ENCODE data around the gene DPT. TPM values are rescaled to one million over a fixed set of nuclear protein-coding genes. Genes with fewer than 3 reads are reported as not detected.

Gene DPT
- total RNA-seq, 3 donors from 2014 or later (not counting 1 experiment from before 2014, with no cell fraction given) = not detected

DNA sequence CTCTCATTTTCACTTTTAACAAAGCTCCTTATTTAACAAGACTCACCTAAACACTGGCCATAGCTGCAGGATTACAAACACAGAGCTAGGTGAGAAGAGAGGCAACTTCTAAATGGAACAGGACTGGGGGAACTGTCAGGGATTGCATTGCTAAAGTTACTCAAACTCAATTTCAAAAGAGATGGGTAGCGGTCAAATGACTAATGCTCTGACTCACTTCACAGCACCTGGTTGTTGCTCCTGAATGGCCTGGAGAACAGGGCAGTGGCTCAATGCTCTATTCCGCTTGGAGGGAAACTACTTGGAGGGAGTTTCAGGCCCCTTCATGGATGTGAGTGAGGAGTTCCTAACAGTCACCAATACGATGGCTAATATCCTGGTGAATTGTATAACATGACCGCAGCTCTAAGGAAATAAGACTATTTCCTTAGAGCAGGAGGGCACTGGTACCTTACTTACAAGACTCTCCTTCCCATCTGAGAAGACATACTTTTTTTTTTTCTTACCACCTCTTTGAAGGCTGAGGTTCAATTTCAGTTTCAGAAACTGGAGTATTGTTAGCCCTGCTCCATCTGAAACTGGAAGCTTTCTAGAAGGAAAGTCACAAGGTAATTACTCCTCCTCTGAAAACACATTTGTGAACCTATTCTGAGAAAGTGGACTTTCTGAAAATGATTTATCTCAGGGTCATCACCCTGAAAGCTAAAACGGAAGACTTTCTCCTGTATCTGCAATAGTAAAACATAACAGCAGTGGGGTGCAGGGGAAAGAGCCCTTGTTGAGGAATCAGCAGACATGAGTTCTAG, 9.5 kb downstream of the DPT start:
- no peak overlapping the region for H3K4me3 ChIP-seq (ENCODE audit: low read length)
- no peaks in the 10 kb centered on the region for H3K4me1 Mint-ChIP-seq
- H3K36me3 Mint-ChIP-seq = no peaks in the 10 kb centered on the region
- H3K9me3 ChIP-seq (ENCODE audit: control insufficient read depth, insufficient read depth, low read length) = no peaks in the 10 kb centered on the region
- no peak overlapping the region for H3K4me3 Mint-ChIP-seq
- TF ChIP-seq, protein P1, sequence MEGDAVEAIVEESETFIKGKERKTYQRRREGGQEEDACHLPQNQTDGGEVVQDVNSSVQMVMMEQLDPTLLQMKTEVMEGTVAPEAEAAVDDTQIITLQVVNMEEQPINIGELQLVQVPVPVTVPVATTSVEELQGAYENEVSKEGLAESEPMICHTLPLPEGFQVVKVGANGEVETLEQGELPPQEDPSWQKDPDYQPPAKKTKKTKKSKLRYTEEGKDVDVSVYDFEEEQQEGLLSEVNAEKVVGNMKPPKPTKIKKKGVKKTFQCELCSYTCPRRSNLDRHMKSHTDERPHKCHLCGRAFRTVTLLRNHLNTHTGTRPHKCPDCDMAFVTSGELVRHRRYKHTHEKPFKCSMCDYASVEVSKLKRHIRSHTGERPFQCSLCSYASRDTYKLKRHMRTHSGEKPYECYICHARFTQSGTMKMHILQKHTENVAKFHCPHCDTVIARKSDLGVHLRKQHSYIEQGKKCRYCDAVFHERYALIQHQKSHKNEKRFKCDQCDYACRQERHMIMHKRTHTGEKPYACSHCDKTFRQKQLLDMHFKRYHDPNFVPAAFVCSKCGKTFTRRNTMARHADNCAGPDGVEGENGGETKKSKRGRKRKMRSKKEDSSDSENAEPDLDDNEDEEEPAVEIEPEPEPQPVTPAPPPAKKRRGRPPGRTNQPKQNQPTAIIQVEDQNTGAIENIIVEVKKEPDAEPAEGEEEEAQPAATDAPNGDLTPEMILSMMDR (IDR thresholded peaks at IDR 0.05) = no peak
- no peaks in the 10 kb centered on the region for H3K4me1 ChIP-seq (ENCODE audit: control insufficient read depth, insufficient read depth, low read length)
- no peaks in the 10 kb centered on the region for H3K27me3 ChIP-seq (ENCODE audit: control insufficient read depth, insufficient read depth, low read length)
- peaks cover 6 to 9% of the 10 kb centered on the region in 2 donors for H3K27me3 Mint-ChIP-seq (ENCODE audit: low read depth in 2 of 2)
- no peak for DNase-seq
- no peak overlapping the region for H3K27ac ChIP-seq (ENCODE audit: low read length)
- ATAC-seq = no peak
- H3K36me3 ChIP-seq (ENCODE audit: control insufficient read depth, insufficient read depth, low read length) = no peaks in the 10 kb centered on the region
- H3K9me3 Mint-ChIP-seq = no peaks in the 10 kb centered on the region
- intact Hi-C loops (cut with micrococcal nuclease) = no loop called here
- no peak overlapping the region for H3K27ac Mint-ChIP-seq
- WGBS (ENCODE audit: insufficient coverage) = 95% methylated on average over 5 of the region's 5 CpGs

DNA sequence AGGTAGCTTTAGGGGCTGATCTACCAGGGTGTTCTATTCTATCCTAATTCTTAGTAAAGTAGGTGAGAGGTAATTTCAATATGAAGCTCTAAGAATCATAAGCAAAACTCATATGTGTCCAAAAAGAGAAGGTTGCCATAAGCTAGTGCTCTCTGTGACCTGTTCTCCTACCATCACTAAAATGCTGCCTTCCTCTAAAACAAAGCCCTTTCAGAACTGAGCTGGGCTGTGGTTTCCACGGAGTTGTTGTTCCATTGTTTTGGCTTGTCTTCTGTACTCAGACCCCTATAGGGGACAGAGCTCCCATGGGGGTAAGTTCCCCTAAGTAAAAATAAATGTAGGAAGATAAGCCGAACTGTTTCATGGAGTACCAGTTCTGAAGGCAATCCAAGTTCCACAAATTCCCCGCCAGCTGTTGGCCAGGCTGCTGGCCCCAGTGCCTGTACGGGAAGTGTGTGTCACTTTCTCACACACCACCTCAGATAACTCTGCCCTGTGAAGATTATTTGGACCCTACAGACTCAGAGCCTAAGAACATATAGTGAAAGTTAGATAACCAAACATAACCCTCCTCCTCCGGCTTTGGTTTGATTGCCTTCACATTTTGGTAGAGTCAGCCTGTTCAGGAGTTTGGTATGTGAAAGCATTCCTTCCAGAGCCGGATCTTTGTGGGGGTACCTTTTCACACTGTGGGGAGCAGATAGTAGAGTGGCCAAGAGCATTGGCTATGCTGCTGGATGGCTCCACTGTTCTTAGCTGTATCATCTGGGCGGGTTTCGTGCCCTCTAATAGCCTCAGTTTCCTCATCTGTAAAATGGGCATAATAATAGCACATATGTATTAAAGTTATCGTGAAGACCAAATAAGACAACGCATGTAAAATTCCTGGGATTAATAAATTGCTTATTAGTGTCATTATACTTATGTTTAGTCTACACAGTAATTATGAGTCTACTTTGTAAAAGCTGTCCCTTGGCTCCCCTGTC, 10.8 kb downstream of the DPT start:
- H3K27me3 ChIP-seq (ENCODE audit: control insufficient read depth, insufficient read depth, low read length) = no peaks in the 10 kb centered on the region
- no peaks in the 10 kb centered on the region for H3K4me1 Mint-ChIP-seq
- 90% methylated on average over 8 of the region's 10 CpGs for WGBS (ENCODE audit: insufficient coverage)

DNA sequence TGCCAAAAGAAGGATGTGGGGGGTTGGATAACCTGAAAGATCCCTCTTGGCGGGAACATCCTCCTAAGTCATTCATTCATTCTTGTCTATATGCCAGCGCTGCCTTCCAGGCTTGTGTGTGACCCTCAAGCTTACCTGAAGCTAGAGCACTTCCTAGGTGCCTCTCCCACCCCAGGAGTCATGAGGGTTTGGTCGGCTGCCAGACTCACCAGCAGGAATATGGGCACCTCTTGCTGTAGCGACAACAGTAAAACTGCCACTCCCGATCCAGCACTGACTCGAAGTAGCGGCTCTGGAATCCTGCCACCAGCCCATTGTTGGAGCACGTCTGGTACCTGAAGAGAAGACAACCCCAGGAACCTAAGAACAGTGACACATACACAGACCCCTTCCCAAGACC, 15.0 kb downstream of the DPT start:
- Histone ChIP-seq H3K27ac (ENCODE audit: low read length) (no peak overlapping the region), H3K36me3 (ENCODE audit: control insufficient read depth, insufficient read depth, low read length) (no peaks in the 10 kb centered on the region), H3K27me3 (ENCODE audit: control insufficient read depth, insufficient read depth, low read length) (no peaks in the 10 kb centered on the region), H3K4me3 (ENCODE audit: low read length) (no peak overlapping the region), H3K9me3 (ENCODE audit: control insufficient read depth, insufficient read depth, low read length) (no peaks in the 10 kb centered on the region), H3K4me1 (ENCODE audit: control insufficient read depth, insufficient read depth, low read length) (no peaks in the 10 kb centered on the region)
- H3K9me3 Mint-ChIP-seq = no peaks in the 10 kb centered on the region
- DNase-seq (no peak), ATAC-seq (no peak)
- intact Hi-C loops (cut with micrococcal nuclease) = no loop called here
- H3K27me3 Mint-ChIP-seq (ENCODE audit: low read depth in 2 of 2) = peaks cover 0 to 3% of the 10 kb centered on the region in 2 donors
- H3K36me3 Mint-ChIP-seq = no peaks in the 10 kb centered on the region
- TF ChIP-seq, protein P1 (IDR thresholded peaks at IDR 0.05) = no peak
- H3K4me3 Mint-ChIP-seq = no peak overlapping the region
- no peaks in the 10 kb centered on the region for H3K4me1 Mint-ChIP-seq
- 92% methylated on average over 8 of the region's 8 CpGs for WGBS (ENCODE audit: insufficient coverage)
- no peak overlapping the region for H3K27ac Mint-ChIP-seq

More for the DNA sequence above, 10.8 kb downstream of the DPT start:
- Histone ChIP-seq H3K36me3 (ENCODE audit: control insufficient read depth, insufficient read depth, low read length) (no peaks in the 10 kb centered on the region), H3K9me3 (ENCODE audit: control insufficient read depth, insufficient read depth, low read length) (no peaks in the 10 kb centered on the region), H3K4me3 (ENCODE audit: low read length) (no peak overlapping the region), H3K4me1 (ENCODE audit: control insufficient read depth, insufficient read depth, low read length) (no peaks in the 10 kb centered on the region), H3K27ac (ENCODE audit: low read length) (no peak overlapping the region)
- Mint-ChIP-seq H3K9me3 (no peaks in the 10 kb centered on the region), H3K36me3 (no peaks in the 10 kb centered on the region), H3K4me3 (no peak overlapping the region), H3K27ac (no peak overlapping the region), H3K27me3 (ENCODE audit: low read depth in 2 of 2) (peaks cover 4 to 9% of the 10 kb centered on the region in 2 donors)
- no peak for ATAC-seq
- TF ChIP-seq, protein P1 (IDR thresholded peaks at IDR 0.05) = no peak
- intact Hi-C loops (cut with micrococcal nuclease) = no loop called here
- no peak for DNase-seq
